GM23248 (cell line): Measurements from ENCODE around the gene MTRR.

ENCODE experiments used
- EZH2 ChIP-seq: fragments of 200-600 bp; sonication (generic); IDR thresholded peaks from 2 replicates; pipeline ENCODE4 v1.6.1; 2018; ENCODE audit warnings: antibody characterized with exemption, mild to moderate bottlenecking; ENCODE audit not compliant: insufficient read depth, poor library complexity, severe bottlenecking
- EZH2phosphoT487 ChIP-seq: fragments of 200-600 bp; sonication (generic); IDR thresholded peaks from 2 replicates; pipeline ENCODE4 v1.6.1; 2018; ENCODE audit warnings: antibody characterized with exemption, moderate library complexity, mild to moderate bottlenecking, low read depth; ENCODE audit not compliant: insufficient read depth

DNA sequence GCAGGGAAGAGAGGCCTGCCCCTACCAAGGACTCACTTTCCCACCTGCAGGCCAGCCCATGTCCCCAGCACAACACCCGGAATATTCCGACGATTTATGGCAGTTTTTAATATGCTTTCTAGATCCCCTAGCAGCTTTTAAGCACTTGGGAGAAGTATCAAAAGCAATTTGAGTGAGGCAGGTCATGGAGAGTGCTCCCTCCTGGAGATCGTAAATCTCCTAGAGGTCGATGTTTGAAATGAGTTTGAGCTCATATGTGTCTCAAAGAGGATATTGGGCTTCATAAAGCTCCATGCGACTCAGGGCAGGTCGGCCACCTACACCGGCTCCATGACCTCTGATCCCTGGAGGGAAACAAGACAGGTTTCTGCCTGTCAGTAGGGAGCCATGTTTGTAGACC, 45.4 kb upstream of the MTRR start:
- no peak for TF ChIP-seq EZH2phosphoT487
- TF ChIP-seq EZH2, result no peak
